ENCODE results near the gene MDFI.

The MDFI gene

GRCh38 chr6:41638002-41638934, at the start of gene MDFI:
MDFI (plus strand) TSS chr6:41638468; CDS start chr6:41638750, 282 bp downstream.
- CTCF ChIA-PET = no interaction called here
- POLR2A ChIA-PET = no interaction called here
- no peak for TF ChIP-seq CTCF (IDR thresholded peaks at IDR 0.05; ENCODE audit: control extremely low read depth, extremely low read depth, low read depth, missing control alignments)
- DNase-seq (ENCODE audit: extremely low spot score) = no peak

GRCh38 chr6:41589223-41589622, 49.0 kb upstream of the MDFI start:
- no peak for DNase-seq (ENCODE audit: extremely low spot score)
- TF ChIP-seq CTCF (IDR thresholded peaks at IDR 0.05; ENCODE audit: control extremely low read depth, extremely low read depth, low read depth, missing control alignments) = no peak
- ChIA-PET POLR2A (interaction anchor here (0.6 kb wide), 1 partner anchor 16 kb away, joined by 3 read pairs; no protein-coding TSS in a partner anchor), CTCF (interaction anchor here (0.9 to 15.2 kb wide), 8 partner anchors 9 to 221 kb away, joined by 3 to 151 read pairs (median 6); no protein-coding TSS in a partner anchor)

- ChIA-PET CTCF (interaction anchor here (0.9 to 15.2 kb wide), 12 partner anchors 9 to 222 kb away, joined by 3 to 151 read pairs (median 5); no protein-coding TSS in a partner anchor), POLR2A (interaction anchor here (0.6 kb wide), 1 partner anchor 15 kb away, joined by 3 read pairs; no protein-coding TSS in a partner anchor)
- no peak for TF ChIP-seq CTCF (IDR thresholded peaks at IDR 0.05; ENCODE audit: control extremely low read depth, extremely low read depth, low read depth, missing control alignments)
- no peak for DNase-seq (ENCODE audit: extremely low spot score)
Observed at GRCh38 chr6:41589636-41590622, 48.3 kb upstream of the MDFI start.

- ChIA-PET POLR2A (no interaction called here), CTCF (interaction anchor here (0.9 to 15.2 kb wide), 10 partner anchors 10 to 222 kb away, joined by 3 to 151 read pairs (median 4); no protein-coding TSS in a partner anchor)
- no peak for TF ChIP-seq CTCF (IDR thresholded peaks at IDR 0.05; ENCODE audit: control extremely low read depth, extremely low read depth, low read depth, missing control alignments)
- no peak for DNase-seq (ENCODE audit: extremely low spot score)
Observed at GRCh38 chr6:41591122-41591521, 47.1 kb upstream of the MDFI start.

GRCh38 chr6:41591859-41592502, 46.3 kb upstream of the MDFI start:
- TF ChIP-seq CTCF (IDR thresholded peaks at IDR 0.05; ENCODE audit: control extremely low read depth, extremely low read depth, low read depth, missing control alignments) = peak; percentile 80
- POLR2A ChIA-PET = no interaction called here
- CTCF ChIA-PET = interaction anchor here (0.6 to 15.2 kb wide), 19 partner anchors 10 to 357 kb away, joined by 3 to 151 read pairs (median 4); no protein-coding TSS in a partner anchor
- peak; percentile 89 for DNase-seq (ENCODE audit: extremely low spot score)
